Spleen (tissue), 11 donors: ENCODE results near the gene GRB10. TPM values are rescaled to one million over a fixed set of nuclear protein-coding genes. Genes with fewer than 3 reads are reported as not detected.

ENCODE experiments used
- DNase-seq: peaks from one replicate; pipeline ENCODE4 v3.0.0-alpha.2; 2020
- H3K27ac ChIP-seq, 8 donors: fragments of 200-600 bp; sonication (generic) in 7 of 8; 1 replicate in 4 of 8; 2 replicates in 4 of 8; pipeline versions ENCODE4 v1.5.0 to v1.8.0; 2016 to 2021; ENCODE audit warnings: inconsistent platforms in 4 of 8, mild to moderate bottlenecking in 4 of 8, moderate library complexity in 1 of 8
- H3K27me3 ChIP-seq, 7 donors: fragments of 200-600 bp; sonication (generic) in 6 of 7; replicated peaks in 1 of 7; 1 replicate in 4 of 7; 2 replicates in 3 of 7; pipeline versions ENCODE4 v1.5.0 to v1.8.0; 2016 to 2021; ENCODE audit warnings: inconsistent platforms in 3 of 7, mild to moderate bottlenecking in 1 of 7
- H3K36me3 ChIP-seq, 6 donors: fragments of 200-600 bp; sonication (generic) in 5 of 6; 1 replicate in 4 of 6; 2 replicates in 2 of 6; pipeline versions ENCODE4 v1.5.0 to v1.8.0; 2016 to 2021; ENCODE audit warnings: inconsistent platforms in 2 of 6
- H3K4me1 ChIP-seq, 6 donors: fragments of 200-600 bp; sonication (generic) in 5 of 6; 1 replicate in 3 of 6; 2 replicates in 3 of 6; pipeline versions ENCODE4 v1.5.0 to v1.8.0; 2016 to 2021; ENCODE audit warnings: inconsistent platforms in 3 of 6
- H3K4me3 ChIP-seq, 8 donors: fragments of 200-600 bp; sonication (generic) in 7 of 8; 1 replicate in 4 of 8; 2 replicates in 4 of 8; pipeline versions ENCODE4 v1.5.0 to v1.8.0; 2016 to 2021; ENCODE audit warnings: inconsistent platforms in 4 of 8, mild to moderate bottlenecking in 4 of 8, moderate library complexity in 2 of 8
- H3K9me3 ChIP-seq, 8 donors: fragments of 200-600 bp; sonication (generic) in 7 of 8; 1 replicate in 4 of 8; 2 replicates in 4 of 8; pipeline versions ENCODE4 v1.5.0 to v1.8.0; 2016 to 2021; ENCODE audit warnings: inconsistent platforms in 4 of 8
- POLR2A ChIP-seq, 3 donors: fragments of 450-650 bp; IDR thresholded peaks; one replicate each; pipeline ENCODE4 v1.5.1; 2017; ENCODE audit warnings: antibody characterized with exemption in 3 of 3, mild to moderate bottlenecking in 1 of 3
- POLR2AphosphoS5 ChIP-seq, 3 donors: sonication (generic); formaldehyde crosslinking; IDR thresholded peaks; one replicate each; pipeline ENCODE4 v1.5.1; 2017; ENCODE audit warnings: antibody characterized with exemption in 3 of 3
- WGBS, 5 donors: extraction: QIAGEN DNeasy Blood & Tissue Kit in 3 of 5; methylation state at CpG; one replicate each; pipeline versions ENCODE4 v1.1.5 to v1.1.7; 2013 to 2018; 5-methylcytosine and 5-hydroxymethylcytosine counted together
- intact Hi-C: fragments of 100-400 bp; cut with DNase I; formaldehyde crosslinking; loops from one replicate; pipeline ENCODE4 v1.15.0; 2023; ENCODE audit warnings: low total_unique reads
- polyA plus RNA-seq, 3 donors: library from polyadenylated mRNA; stranded (reverse); fragments of 200-250 nt; gene quantifications; one replicate each; pipeline ENCODE4 v1.2.1, GENCODE V29; 2013
- total RNA-seq, 7 donors: library from RNA; depleted of rRNA in 3 of 7; stranded (reverse); fragments of >200 nt in 3 of 7; fragmentation: NEBNext Ultra II Directional in 4 of 7; extraction: Animal tissue kit (Norgen Biotek cat#: 25700) in 4 of 7; gene quantifications; one replicate each; pipeline versions ENCODE4 v1.1.0 to v1.2.1, GENCODE V29; 2016 to 2021
- TF ChIP-seq, protein P1 (sequence below), 11 experiments: fragments of 200-600 bp in 7 of 11; fragments of 450-650 bp in 4 of 11; sonication (generic) in 4 of 11; IDR thresholded peaks in 8 of 11; conservative IDR thresholded peaks in 3 of 11; 1 replicate in 7 of 11; 2 replicates in 4 of 11; pipeline versions ENCODE4 v1.4.0 to v1.8.0; 2016 to 2021; ENCODE audit warnings: antibody characterized with exemption in 11 of 11, inconsistent platforms in 4 of 11, mild to moderate bottlenecking in 1 of 11
- donor health status: healthy with polysubstance abuse.
- donor health status: DM: no; HTN: no; CAD: no; lungs with moderate emphysema.
- donor health status: DM: no; HTN: no; CAD: no.
- donor health status: Bipolar disorder and iron deficiency.
- donor health status: healthy.
- donor health status: DM: no; HTN: no; CAD: no.
- donor health status: DM: yes; HTN: yes; CAD: no.

The GRB10 gene
- total and polyA plus RNA-seq, 10 donors: 11.3 to 159 (median 115) TPM

DNA sequence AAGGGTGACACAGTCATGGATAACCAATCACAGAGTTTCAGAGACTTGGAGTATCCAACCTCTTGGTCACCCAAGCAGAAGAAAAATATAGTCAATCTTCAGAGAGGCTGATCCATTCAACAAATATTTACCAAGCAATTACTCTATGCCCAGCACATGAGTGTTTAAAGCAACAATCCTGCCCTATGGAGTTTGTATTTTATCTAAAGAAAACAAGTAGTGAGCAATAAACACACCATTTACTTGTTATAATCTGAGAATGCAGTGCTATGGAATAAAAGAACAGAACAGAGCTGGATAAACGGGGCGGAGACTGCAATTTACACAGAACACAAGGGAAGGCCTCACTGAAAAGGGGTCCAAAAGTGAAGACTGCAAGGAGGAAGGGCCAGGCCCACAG, 63.8 kb downstream of the GRB10 start:
- Histone ChIP-seq H3K4me1 (peaks cover 0 to 81% (median 27%) of the 10 kb centered on the region in 6 donors), H3K4me3 (no peak overlapping the region), H3K27me3 (no peaks in the 10 kb centered on the region), H3K27ac (peak overlapping the region in 2 of 8 donors; percentile 28 to 38), H3K9me3 (no peaks in the 10 kb centered on the region), H3K36me3 (no peaks in the 10 kb centered on the region)
- 89 to 96% (median 93%) methylated on average over 2 of the region's 2 CpGs for WGBS, 5 donors
- no peak for DNase-seq
- intact Hi-C loops: no loop called here
- no peak for TF ChIP-seq POLR2A (IDR thresholded peaks at IDR 0.05)
- TF ChIP-seq, protein P1, sequence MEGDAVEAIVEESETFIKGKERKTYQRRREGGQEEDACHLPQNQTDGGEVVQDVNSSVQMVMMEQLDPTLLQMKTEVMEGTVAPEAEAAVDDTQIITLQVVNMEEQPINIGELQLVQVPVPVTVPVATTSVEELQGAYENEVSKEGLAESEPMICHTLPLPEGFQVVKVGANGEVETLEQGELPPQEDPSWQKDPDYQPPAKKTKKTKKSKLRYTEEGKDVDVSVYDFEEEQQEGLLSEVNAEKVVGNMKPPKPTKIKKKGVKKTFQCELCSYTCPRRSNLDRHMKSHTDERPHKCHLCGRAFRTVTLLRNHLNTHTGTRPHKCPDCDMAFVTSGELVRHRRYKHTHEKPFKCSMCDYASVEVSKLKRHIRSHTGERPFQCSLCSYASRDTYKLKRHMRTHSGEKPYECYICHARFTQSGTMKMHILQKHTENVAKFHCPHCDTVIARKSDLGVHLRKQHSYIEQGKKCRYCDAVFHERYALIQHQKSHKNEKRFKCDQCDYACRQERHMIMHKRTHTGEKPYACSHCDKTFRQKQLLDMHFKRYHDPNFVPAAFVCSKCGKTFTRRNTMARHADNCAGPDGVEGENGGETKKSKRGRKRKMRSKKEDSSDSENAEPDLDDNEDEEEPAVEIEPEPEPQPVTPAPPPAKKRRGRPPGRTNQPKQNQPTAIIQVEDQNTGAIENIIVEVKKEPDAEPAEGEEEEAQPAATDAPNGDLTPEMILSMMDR (IDR thresholded peaks at IDR 0.05 in 8 of 11, conservative IDR thresholded peaks at IDR 0.05 in 3 of 11): no peak
- no peak for TF ChIP-seq POLR2AphosphoS5 (IDR thresholded peaks at IDR 0.05)

- intact Hi-C loops: no loop called here
- no peak for TF ChIP-seq POLR2AphosphoS5 (IDR thresholded peaks at IDR 0.05)
- TF ChIP-seq, protein P1 (IDR thresholded peaks at IDR 0.05 in 8 of 11, conservative IDR thresholded peaks at IDR 0.05 in 3 of 11): no peak
- TF ChIP-seq POLR2A (IDR thresholded peaks at IDR 0.05): no peak
- no peak for DNase-seq
- Histone ChIP-seq H3K36me3 (no peaks in the 10 kb centered on the region), H3K4me3 (no peak overlapping the region), H3K27ac (peak overlapping the region in 2 of 8 donors; percentile 28 to 38), H3K4me1 (peaks cover 0 to 75% (median 23%) of the 10 kb centered on the region in 6 donors), H3K27me3 (no peaks in the 10 kb centered on the region), H3K9me3 (no peaks in the 10 kb centered on the region)
- 52 to 70% (median 62%) methylated on average over 6 of the region's 6 CpGs for WGBS, 5 donors
These were observed 64.4 kb downstream of the GRB10 start for GRCh38 chr7:50718311-50718710.

- WGBS, 5 donors: 72 to 81% (median 75%) methylated on average over 4 of the region's 4 CpGs
- Histone ChIP-seq H3K27me3 (no peaks in the 10 kb centered on the region), H3K36me3 (no peaks in the 10 kb centered on the region), H3K4me1 (peaks cover 4 to 75% (median 22%) of the 10 kb centered on the region in 6 donors), H3K27ac (no peak overlapping the region), H3K9me3 (no peaks in the 10 kb centered on the region), H3K4me3 (no peak overlapping the region)
- TF ChIP-seq POLR2AphosphoS5 (IDR thresholded peaks at IDR 0.05) (no peak), POLR2A (IDR thresholded peaks at IDR 0.05) (no peak)
- TF ChIP-seq, protein P1 (IDR thresholded peaks at IDR 0.05 in 8 of 11, conservative IDR thresholded peaks at IDR 0.05 in 3 of 11): no peak
- DNase-seq: no peak
- intact Hi-C loops: no loop called here
These were observed 65.5 kb downstream of the GRB10 start for GRCh38 chr7:50717181-50717580.

GRCh38 chr7:50714857-50715256, 67.8 kb downstream of the GRB10 start:
- Histone ChIP-seq H3K27ac (peak overlapping the region in 1 of 8 donors; percentile 11), H3K27me3 (no peaks in the 10 kb centered on the region), H3K36me3 (peaks cover 0 to 11% (median 0%) of the 10 kb centered on the region in 6 donors), H3K4me1 (peaks cover 4 to 72% (median 19%) of the 10 kb centered on the region in 6 donors), H3K4me3 (no peak overlapping the region), H3K9me3 (no peaks in the 10 kb centered on the region)
- WGBS, 5 donors: 81 to 94% (median 85%) methylated on average over 4 of the region's 4 CpGs
- intact Hi-C loops: no loop called here
- no peak for TF ChIP-seq POLR2AphosphoS5 (IDR thresholded peaks at IDR 0.05)
- TF ChIP-seq, protein P1 (IDR thresholded peaks at IDR 0.05 in 8 of 11, conservative IDR thresholded peaks at IDR 0.05 in 3 of 11): no peak
- no peak for DNase-seq
